Prostate gland (tissue), 2 donors: Measurements from ENCODE around the gene TM7SF2. TPM values are rescaled to one million over a fixed set of nuclear protein-coding genes. Genes with fewer than 3 reads are reported as not detected.
A peak's percentile ranks its signal among the peaks of the same experiment; 100 is the strongest.

Source experiments
- DNase-seq: peaks from one replicate; pipeline ENCODE4 v3.0.0-alpha.2; 2019; ENCODE audit warnings: low spot score
- H3K27ac ChIP-seq, 2 donors: fragments of 200-600 bp; sonication (generic); 2 replicates each; pipeline ENCODE4 v1.5.1; 2017 to 2019
- H3K27me3 ChIP-seq: fragments of 200-600 bp; sonication (generic); replicated peaks from 2 replicates; pipeline ENCODE4 v1.5.1; 2019; ENCODE audit not compliant: insufficient read depth
- H3K36me3 ChIP-seq, 2 donors: fragments of 200-600 bp; sonication (generic); 1 replicate in 1 of 2; 2 replicates in 1 of 2; pipeline versions ENCODE4 v1.5.1 to v1.8.1; 2017 to 2019
- H3K4me1 ChIP-seq: fragments of 200-600 bp; sonication (generic); replicated peaks from 2 replicates; pipeline ENCODE4 v1.5.1; 2019
- H3K4me3 ChIP-seq, 2 donors: fragments of 200-600 bp; sonication (generic); 2 replicates each; pipeline ENCODE4 v1.5.1; 2017 to 2019
- H3K9me3 ChIP-seq: fragments of 200-600 bp; sonication (generic); 2 replicates; pipeline ENCODE4 v1.5.1; 2017
- CTCF ChIP-seq, 4 experiments: fragments of 200-600 bp in 2 of 4; fragments of 450-650 bp in 2 of 4; sonication (generic) in 2 of 4; IDR thresholded peaks; 1 replicate in 3 of 4; 2 replicates in 1 of 4; pipeline ENCODE4 v1.5.1; 2016 to 2019; ENCODE audit warnings: antibody characterized with exemption in 4 of 4, mild to moderate bottlenecking in 2 of 4, moderate library complexity in 2 of 4
- POLR2A ChIP-seq: fragments of 450-650 bp; IDR thresholded peaks from one replicate; pipeline ENCODE4 v1.6.1; 2016; ENCODE audit warnings: antibody characterized with exemption, mild to moderate bottlenecking
- POLR2AphosphoS5 ChIP-seq: sonication (generic); formaldehyde crosslinking; IDR thresholded peaks from one replicate; pipeline ENCODE4 v1.6.1; 2017; ENCODE audit warnings: antibody characterized with exemption
- WGBS: methylation state at CpG from one replicate; pipeline ENCODE4 v1.1.5; 2018; 5-methylcytosine and 5-hydroxymethylcytosine counted together
- intact Hi-C: fragments of 100-400 bp; cut with DNase I; formaldehyde crosslinking; loops from one replicate; pipeline ENCODE4 v1.14.2; 2022
- total RNA-seq, 2 donors: library from RNA; depleted of rRNA; stranded (reverse); fragments of >200 nt; gene quantifications; one replicate each; pipeline ENCODE4 v1.1.0, GENCODE V29; 2016

The TM7SF2 gene
- total RNA-seq, result 100 to 1,000 TPM in 1 of 2 donors, 10 to 100 TPM in 1; 73.9 to 185 TPM

- no peaks in the 10 kb centered on the region for H3K36me3 ChIP-seq
- 2% methylated on average over 59 of the region's 64 CpGs for WGBS
- intact Hi-C loops, result loop anchor here (10.0 kb wide), 2 partner anchors 197 to 257 kb away; partner anchors contain the start of gene ATG2A
These were observed at the start of gene TM7SF2 for GRCh38 chr11:65111744-65112545. TSS of gene TM7SF2 (plus strand) at chr11:65111872. CDS start at chr11:65112016, 144 bp downstream.

GRCh38 chr11:65063532-65063931 is 48.1 kb upstream of the TM7SF2 start:
- no peaks in the 10 kb centered on the region for H3K4me1 ChIP-seq
- intact Hi-C loops, result no loop called here
- 65% methylated on average over 3 of the region's 3 CpGs for WGBS
- no peak overlapping the region for H3K4me3 ChIP-seq
- H3K36me3 ChIP-seq, result no peaks in the 10 kb centered on the region
- TF ChIP-seq POLR2A, result no peak
- no peak for TF ChIP-seq POLR2AphosphoS5
- TF ChIP-seq CTCF (IDR thresholded peaks at IDR 0.05), result no peak
- DNase-seq, result no peak
- H3K27me3 ChIP-seq, result no peaks in the 10 kb centered on the region
- H3K9me3 ChIP-seq, result no peaks in the 10 kb centered on the region
- H3K27ac ChIP-seq, result no peak overlapping the region

More at GRCh38 chr11:65111744-65112545, at the start of gene TM7SF2:
- Histone ChIP-seq H3K4me3 (peak within 1 kb of the TSS; percentile 42 to 51), H3K9me3 (no peaks in the 10 kb centered on the region), H3K4me1 (peaks cover 18% of the 10 kb centered on the region), H3K27me3 (no peaks in the 10 kb centered on the region), H3K27ac (peak within 1 kb of the TSS; percentile 76 to 80)
- TF ChIP-seq POLR2AphosphoS5, result peak; percentile 98
- TF ChIP-seq POLR2A, result peak; percentile 94
- TF ChIP-seq CTCF (IDR thresholded peaks at IDR 0.05), result peak in 1 of 4 experiments; percentile 12
- DNase-seq, result peak; percentile 97

GRCh38 chr11:65064847-65065240 is 46.8 kb upstream of the TM7SF2 start:
- intact Hi-C loops, result no loop called here

GRCh38 chr11:65065851-65066250 is 45.8 kb upstream of the TM7SF2 start:
- H3K9me3 ChIP-seq, result no peaks in the 10 kb centered on the region
- intact Hi-C loops, result no loop called here
- no peaks in the 10 kb centered on the region for H3K36me3 ChIP-seq
- TF ChIP-seq POLR2AphosphoS5, result no peak
- no peak for TF ChIP-seq POLR2A
- TF ChIP-seq CTCF (IDR thresholded peaks at IDR 0.05), result no peak
- H3K27me3 ChIP-seq, result no peaks in the 10 kb centered on the region
- H3K4me1 ChIP-seq, result no peaks in the 10 kb centered on the region
- no peak overlapping the region for H3K4me3 ChIP-seq
- no peak for DNase-seq
- 84% methylated on average over 7 of the region's 7 CpGs for WGBS
- H3K27ac ChIP-seq, result no peak overlapping the region

More at GRCh38 chr11:65064847-65065240, 46.8 kb upstream of the TM7SF2 start:
- Histone ChIP-seq H3K27ac (no peak overlapping the region), H3K4me1 (no peaks in the 10 kb centered on the region), H3K9me3 (no peaks in the 10 kb centered on the region), H3K4me3 (no peak overlapping the region), H3K27me3 (no peaks in the 10 kb centered on the region), H3K36me3 (no peaks in the 10 kb centered on the region)
- TF ChIP-seq POLR2A (no peak), CTCF (IDR thresholded peaks at IDR 0.05) (no peak), POLR2AphosphoS5 (no peak)
- DNase-seq, result no peak
- 84% methylated on average over 4 of the region's 4 CpGs for WGBS

GRCh38 chr11:65066315-65066714 is 45.4 kb upstream of the TM7SF2 start:
- H3K4me3 ChIP-seq, result no peak overlapping the region
- intact Hi-C loops, result no loop called here
- no peaks in the 10 kb centered on the region for H3K27me3 ChIP-seq
- TF ChIP-seq POLR2A (no peak), POLR2AphosphoS5 (no peak), CTCF (IDR thresholded peaks at IDR 0.05) (no peak)
- no peaks in the 10 kb centered on the region for H3K36me3 ChIP-seq
- DNase-seq, result no peak
- H3K9me3 ChIP-seq, result no peaks in the 10 kb centered on the region
- 67% methylated on average over 11 of the region's 11 CpGs for WGBS
- H3K27ac ChIP-seq, result no peak overlapping the region
- no peaks in the 10 kb centered on the region for H3K4me1 ChIP-seq
